OCI-M1 (cell line): Measurements from ENCODE around the gene TPPP2.

Source experiments
- DNase-seq: peaks from one replicate; lab custom pipeline; 2025; lab: John Stamatoyannopoulos, UW

Gene TPPP2

DNA sequence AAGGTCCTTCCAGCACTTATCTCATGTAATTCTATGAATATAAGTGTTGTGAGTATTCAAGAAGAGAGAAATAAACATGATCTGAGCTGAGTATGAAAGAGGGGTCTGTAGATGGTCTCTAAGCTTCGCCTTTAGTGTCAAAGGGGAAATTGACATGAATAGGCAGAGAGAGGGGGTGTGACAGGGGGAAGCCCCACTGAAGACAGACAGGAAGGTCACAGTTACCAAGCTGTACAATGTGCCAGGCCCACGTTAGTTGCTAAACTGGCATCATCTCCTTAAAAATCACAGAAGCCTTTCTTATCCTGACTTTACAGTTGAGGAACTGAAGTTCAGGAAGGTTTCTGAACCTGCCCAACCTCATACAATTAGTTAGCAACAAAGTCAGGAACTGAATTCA lies 47.7 kb downstream of the TPPP2 start:
- no peak for DNase-seq

DNA sequence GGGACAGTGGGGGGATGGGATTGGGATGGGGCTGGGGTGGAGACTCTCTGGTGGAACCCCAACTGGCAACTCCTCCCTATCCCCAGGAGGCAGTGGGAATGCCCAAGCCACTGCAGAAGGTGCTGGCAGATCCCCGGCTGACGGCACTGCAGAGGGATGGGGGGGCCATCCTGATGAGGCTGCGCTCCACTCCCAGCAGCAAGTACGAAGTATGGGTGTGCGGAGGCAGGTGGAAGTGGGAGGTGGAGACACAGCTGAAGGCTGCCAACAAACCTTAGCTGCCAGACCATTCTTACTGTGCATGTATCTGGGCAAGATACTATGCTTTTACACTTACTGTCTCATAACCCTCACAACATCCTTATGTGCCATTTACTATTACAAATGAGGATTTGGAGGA lies 48.3 kb downstream of the TPPP2 start:
- DNase-seq = no peak

DNA sequence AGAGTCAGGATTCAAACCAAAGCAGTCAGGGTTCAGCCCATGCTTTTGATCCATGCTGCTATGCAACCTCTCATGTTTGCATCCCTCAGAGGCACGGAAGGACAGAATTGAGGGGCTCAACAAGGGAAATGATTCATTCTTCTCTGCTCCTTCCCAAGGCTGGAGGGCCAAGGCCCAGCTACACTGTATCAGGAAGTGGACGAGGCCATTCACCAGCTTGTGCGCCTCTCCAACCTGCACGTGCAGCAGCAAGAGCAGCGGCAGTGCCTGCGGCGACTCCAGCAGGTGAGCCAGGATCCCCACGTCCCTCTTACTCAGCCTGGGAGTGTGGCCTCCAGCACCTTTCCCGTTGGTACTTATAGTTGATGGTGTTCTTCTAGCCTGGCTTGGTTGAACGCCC lies 48.7 kb downstream of the TPPP2 start:
- DNase-seq = no peak

DNA sequence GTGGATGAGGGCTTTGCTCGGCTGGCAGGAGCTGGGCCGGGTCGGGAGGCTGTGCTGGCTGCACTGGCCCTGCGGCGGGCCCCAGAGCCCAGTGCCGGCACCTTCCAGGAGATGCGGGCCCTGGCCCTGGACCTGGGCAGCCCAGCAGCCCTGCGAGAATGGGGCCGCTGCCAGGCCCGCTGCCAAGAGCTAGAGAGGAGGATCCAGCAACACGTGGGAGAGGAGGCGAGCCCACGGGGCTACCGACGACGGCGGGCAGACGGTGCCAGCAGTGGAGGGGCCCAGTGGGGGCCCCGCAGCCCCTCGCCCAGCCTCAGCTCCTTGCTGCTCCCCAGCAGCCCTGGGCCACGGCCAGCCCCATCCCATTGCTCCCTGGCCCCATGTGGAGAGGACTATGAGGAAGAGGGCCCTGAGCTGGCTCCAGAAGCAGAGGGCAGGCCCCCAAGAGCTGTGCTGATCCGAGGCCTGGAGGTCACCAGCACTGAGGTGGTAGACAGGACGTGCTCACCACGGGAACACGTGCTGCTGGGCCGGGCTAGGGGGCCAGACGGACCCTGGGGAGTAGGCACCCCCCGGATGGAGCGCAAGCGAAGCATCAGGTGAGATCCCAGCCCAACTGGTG lies 51.6 kb downstream of the TPPP2 start:
- DNase-seq = no peak
